Measurements from ENCODE around the gene WDR75.

WDR75 gene

GRCh38 chr2:189498205-189498604 lies 56.9 kb downstream of the WDR75 start:
- Histone ChIP-seq H3K36me3 (ENCODE audit: control insufficient read depth in 1 of 2, insufficient read depth in 2 of 2, low read depth in 1 of 2, low read length in 2 of 2) (no peaks in the 10 kb centered on the region), H3K23ac (ENCODE audit: low read length in 2 of 2) (no peak overlapping the region), H3K14ac (ENCODE audit: low read length in 2 of 2) (no peak overlapping the region), H3K27ac (ENCODE audit: low read length, poor library complexity, severe bottlenecking) (no peak overlapping the region), H3K4me1 (ENCODE audit: control insufficient read depth, insufficient read depth, low read depth, low read length) (no peaks in the 10 kb centered on the region), H2BK15ac (ENCODE audit: low read depth, poor library complexity, severe bottlenecking) (no peak overlapping the region), H2BK12ac (ENCODE audit: low read length in 2 of 2) (no peak overlapping the region), H3K27me3 (ENCODE audit: control insufficient read depth in 1 of 2, insufficient read depth in 1 of 2, low read length in 2 of 2) (no peaks in the 10 kb centered on the region), H3K9me3 (ENCODE audit: control insufficient read depth, low read length) (no peaks in the 10 kb centered on the region), H3K4ac (ENCODE audit: low read depth in 1 of 2, low read length in 2 of 2) (no peak overlapping the region), H4K8ac (ENCODE audit: low read length) (no peak overlapping the region), H2BK5ac (ENCODE audit: low read depth, low read length, poor library complexity, severe bottlenecking) (no peak overlapping the region), H3K9ac (ENCODE audit: low read length) (no peak overlapping the region), H3K4me2 (ENCODE audit: low read length, poor library complexity, severe bottlenecking) (no peak overlapping the region), H2BK120ac (ENCODE audit: low read depth, low read length) (no peak overlapping the region), H3K4me3 (ENCODE audit: insufficient read depth in 1 of 2, low read depth in 1 of 2, low read length in 2 of 2) (no peak overlapping the region), H2AK5ac (ENCODE audit: low read length, severe bottlenecking) (no peak overlapping the region), H3K18ac (ENCODE audit: low read depth in 1 of 2, low read length in 2 of 2) (no peak overlapping the region), H3K79me1 (replicated peaks; ENCODE audit: low read length, poor library complexity, severe bottlenecking) (no peaks in the 10 kb centered on the region), H4K91ac (ENCODE audit: low read length) (no peak overlapping the region), H2AFZ (ENCODE audit: low read depth, low read length) (no peak overlapping the region)
- no peak for DNase-seq
- WGBS: 89% methylated on average over 5 of the region's 5 CpGs

- H2AK5ac ChIP-seq (ENCODE audit: low read length, severe bottlenecking): no peak overlapping the region
- H3K9ac ChIP-seq (ENCODE audit: low read length): no peak overlapping the region
- H4K8ac ChIP-seq (ENCODE audit: low read length): no peak overlapping the region
- H2BK15ac ChIP-seq (ENCODE audit: low read depth, poor library complexity, severe bottlenecking): no peak overlapping the region
- H3K4me3 ChIP-seq (ENCODE audit: insufficient read depth in 1 of 2, low read depth in 1 of 2, low read length in 2 of 2): no peak overlapping the region
- no peaks in the 10 kb centered on the region for H3K4me1 ChIP-seq (ENCODE audit: control insufficient read depth, insufficient read depth, low read depth, low read length)
- 100% methylated on average over 1 of the region's 1 CpG for WGBS
- no peak overlapping the region for H2BK120ac ChIP-seq (ENCODE audit: low read depth, low read length)
- no peak overlapping the region for H4K91ac ChIP-seq (ENCODE audit: low read length)
- no peak overlapping the region for H3K14ac ChIP-seq (ENCODE audit: low read length in 2 of 2)
- DNase-seq: no peak
- H2BK12ac ChIP-seq (ENCODE audit: low read length in 2 of 2): no peak overlapping the region
- H3K9me3 ChIP-seq (ENCODE audit: control insufficient read depth, low read length): no peaks in the 10 kb centered on the region
- no peak overlapping the region for H2BK5ac ChIP-seq (ENCODE audit: low read depth, low read length, poor library complexity, severe bottlenecking)
- no peaks in the 10 kb centered on the region for H3K79me1 ChIP-seq (replicated peaks; ENCODE audit: low read length, poor library complexity, severe bottlenecking)
- H3K27me3 ChIP-seq (ENCODE audit: control insufficient read depth in 1 of 2, insufficient read depth in 1 of 2, low read length in 2 of 2): no peaks in the 10 kb centered on the region
- H3K27ac ChIP-seq (ENCODE audit: low read length, poor library complexity, severe bottlenecking): no peak overlapping the region
- H3K36me3 ChIP-seq (ENCODE audit: control insufficient read depth in 1 of 2, insufficient read depth in 2 of 2, low read depth in 1 of 2, low read length in 2 of 2): no peaks in the 10 kb centered on the region
- H2AFZ ChIP-seq (ENCODE audit: low read depth, low read length): no peak overlapping the region
- no peak overlapping the region for H3K23ac ChIP-seq (ENCODE audit: low read length in 2 of 2)
- no peak overlapping the region for H3K4me2 ChIP-seq (ENCODE audit: low read length, poor library complexity, severe bottlenecking)
- H3K4ac ChIP-seq (ENCODE audit: low read depth in 1 of 2, low read length in 2 of 2): no peak overlapping the region
- H3K18ac ChIP-seq (ENCODE audit: low read depth in 1 of 2, low read length in 2 of 2): no peak overlapping the region
Observed at GRCh38 chr2:189499137-189499536, 57.9 kb downstream of the WDR75 start.

GRCh38 chr2:189500456-189501160 lies 59.3 kb downstream of the WDR75 start:
- Histone ChIP-seq H3K9me3 (ENCODE audit: control insufficient read depth, low read length) (no peaks in the 10 kb centered on the region), H2BK120ac (ENCODE audit: low read depth, low read length) (no peak overlapping the region), H2AK5ac (ENCODE audit: low read length, severe bottlenecking) (no peak overlapping the region), H3K14ac (ENCODE audit: low read length in 2 of 2) (no peak overlapping the region), H3K9ac (ENCODE audit: low read length) (no peak overlapping the region), H4K8ac (ENCODE audit: low read length) (no peak overlapping the region), H2AFZ (ENCODE audit: low read depth, low read length) (no peak overlapping the region), H3K79me1 (replicated peaks; ENCODE audit: low read length, poor library complexity, severe bottlenecking) (no peaks in the 10 kb centered on the region), H3K23ac (ENCODE audit: low read length in 2 of 2) (no peak overlapping the region), H3K4me1 (ENCODE audit: control insufficient read depth, insufficient read depth, low read depth, low read length) (no peaks in the 10 kb centered on the region), H2BK12ac (ENCODE audit: low read length in 2 of 2) (no peak overlapping the region), H3K27ac (ENCODE audit: low read length, poor library complexity, severe bottlenecking) (no peak overlapping the region), H3K18ac (ENCODE audit: low read depth in 1 of 2, low read length in 2 of 2) (no peak overlapping the region), H2BK15ac (ENCODE audit: low read depth, poor library complexity, severe bottlenecking) (no peak overlapping the region), H3K4me3 (ENCODE audit: insufficient read depth in 1 of 2, low read depth in 1 of 2, low read length in 2 of 2) (no peak overlapping the region), H3K4ac (ENCODE audit: low read depth in 1 of 2, low read length in 2 of 2) (no peak overlapping the region), H2BK5ac (ENCODE audit: low read depth, low read length, poor library complexity, severe bottlenecking) (no peak overlapping the region), H4K91ac (ENCODE audit: low read length) (no peak overlapping the region), H3K36me3 (ENCODE audit: control insufficient read depth in 1 of 2, insufficient read depth in 2 of 2, low read depth in 1 of 2, low read length in 2 of 2) (no peaks in the 10 kb centered on the region), H3K27me3 (ENCODE audit: control insufficient read depth in 1 of 2, insufficient read depth in 1 of 2, low read length in 2 of 2) (no peaks in the 10 kb centered on the region), H3K4me2 (ENCODE audit: low read length, poor library complexity, severe bottlenecking) (no peak overlapping the region)
- DNase-seq: no peak
- 88% methylated on average over 4 of the region's 6 CpGs for WGBS

- H3K4me3 ChIP-seq (ENCODE audit: insufficient read depth in 1 of 2, low read depth in 1 of 2, low read length in 2 of 2): no peak overlapping the region
- no peak overlapping the region for H3K14ac ChIP-seq (ENCODE audit: low read length in 2 of 2)
- no peak overlapping the region for H2AFZ ChIP-seq (ENCODE audit: low read depth, low read length)
- no peak overlapping the region for H2BK12ac ChIP-seq (ENCODE audit: low read length in 2 of 2)
- H3K36me3 ChIP-seq (ENCODE audit: control insufficient read depth in 1 of 2, insufficient read depth in 2 of 2, low read depth in 1 of 2, low read length in 2 of 2): no peaks in the 10 kb centered on the region
- H4K91ac ChIP-seq (ENCODE audit: low read length): no peak overlapping the region
- H3K27ac ChIP-seq (ENCODE audit: low read length, poor library complexity, severe bottlenecking): no peak overlapping the region
- H3K23ac ChIP-seq (ENCODE audit: low read length in 2 of 2): no peak overlapping the region
- H3K9ac ChIP-seq (ENCODE audit: low read length): no peak overlapping the region
- no peak for DNase-seq
- H4K8ac ChIP-seq (ENCODE audit: low read length): no peak overlapping the region
- H3K4me1 ChIP-seq (ENCODE audit: control insufficient read depth, insufficient read depth, low read depth, low read length): no peaks in the 10 kb centered on the region
- no peak overlapping the region for H2BK120ac ChIP-seq (ENCODE audit: low read depth, low read length)
- H3K4ac ChIP-seq (ENCODE audit: low read depth in 1 of 2, low read length in 2 of 2): no peak overlapping the region
- WGBS: 92% methylated on average over 1 of the region's 2 CpGs
- no peak overlapping the region for H2AK5ac ChIP-seq (ENCODE audit: low read length, severe bottlenecking)
- H3K4me2 ChIP-seq (ENCODE audit: low read length, poor library complexity, severe bottlenecking): no peak overlapping the region
- H3K79me1 ChIP-seq (replicated peaks; ENCODE audit: low read length, poor library complexity, severe bottlenecking): no peaks in the 10 kb centered on the region
- no peaks in the 10 kb centered on the region for H3K9me3 ChIP-seq (ENCODE audit: control insufficient read depth, low read length)
- H2BK5ac ChIP-seq (ENCODE audit: low read depth, low read length, poor library complexity, severe bottlenecking): no peak overlapping the region
- no peaks in the 10 kb centered on the region for H3K27me3 ChIP-seq (ENCODE audit: control insufficient read depth in 1 of 2, insufficient read depth in 1 of 2, low read length in 2 of 2)
- H2BK15ac ChIP-seq (ENCODE audit: low read depth, poor library complexity, severe bottlenecking): no peak overlapping the region
- no peak overlapping the region for H3K18ac ChIP-seq (ENCODE audit: low read depth in 1 of 2, low read length in 2 of 2)
Observed at GRCh38 chr2:189501487-189501886, 60.2 kb downstream of the WDR75 start.
